Activated gamma-delta T cell (primary cell): Measurements from ENCODE around the gene NEDD4.
"Not testable (repeated sequence)": the region's sequence is repeated elsewhere in the genome, so short reads cannot be mapped to it uniquely, and the experiment has no call there.

Experiments
- DNase-seq: peaks from one replicate; lab custom pipeline; 2025; lab: John Stamatoyannopoulos, UW

NEDD4 gene

DNA sequence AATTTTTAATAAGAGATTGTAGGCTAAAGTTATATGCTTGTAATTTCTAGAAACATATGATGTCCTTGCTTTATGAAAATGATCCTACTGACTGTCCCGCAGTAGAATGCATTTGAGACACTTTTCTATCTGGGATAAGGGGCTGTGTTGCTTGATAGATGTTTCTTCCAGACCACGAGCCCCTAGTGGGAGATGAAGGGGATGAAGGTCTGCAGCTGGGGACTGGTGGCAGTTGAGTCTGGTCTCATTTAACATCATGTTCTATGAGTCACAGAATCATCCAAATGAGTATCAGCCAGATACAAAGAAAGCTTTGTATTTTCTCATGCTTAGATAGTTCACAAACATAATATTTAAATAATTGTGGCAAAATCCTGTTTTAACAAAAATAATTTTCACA, 166.2 kb downstream of the NEDD4 start:
- no peak for DNase-seq

DNA sequence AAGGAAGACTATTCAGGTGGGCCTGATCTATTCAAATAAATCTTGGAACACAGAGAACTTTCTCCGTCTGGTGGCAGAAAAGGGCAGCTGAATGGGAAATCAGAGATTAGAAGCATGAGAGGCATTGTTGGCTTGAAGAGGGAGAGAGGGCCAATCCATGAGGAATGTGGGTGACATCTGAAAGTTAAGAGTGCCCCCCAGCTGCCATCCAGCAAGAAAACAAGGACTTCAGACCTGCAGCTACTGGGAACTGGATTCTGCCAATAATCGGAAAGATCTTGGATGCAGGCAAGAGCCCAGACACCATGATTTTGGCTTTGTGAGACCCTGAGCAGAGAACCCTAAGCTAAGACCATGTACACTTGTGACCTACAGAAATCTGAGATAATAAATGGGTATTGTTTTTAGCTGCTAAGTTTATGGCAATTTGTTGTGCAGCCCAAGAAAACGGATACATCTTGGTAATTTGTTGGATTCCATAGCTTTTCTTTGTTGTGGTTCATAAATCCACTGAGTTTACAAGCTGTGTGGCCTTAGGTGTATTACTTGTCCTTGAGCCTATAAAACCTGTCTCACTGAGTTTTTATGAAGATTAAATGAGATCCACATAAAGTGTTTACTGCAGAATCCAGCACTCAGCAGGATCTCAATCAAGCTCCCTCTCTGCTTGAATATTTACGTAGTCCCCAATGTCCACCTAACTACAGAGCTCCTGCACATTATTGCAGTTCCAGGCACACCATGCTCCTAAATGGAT, 168.4 kb downstream of the NEDD4 start:
- no peak for DNase-seq

DNA sequence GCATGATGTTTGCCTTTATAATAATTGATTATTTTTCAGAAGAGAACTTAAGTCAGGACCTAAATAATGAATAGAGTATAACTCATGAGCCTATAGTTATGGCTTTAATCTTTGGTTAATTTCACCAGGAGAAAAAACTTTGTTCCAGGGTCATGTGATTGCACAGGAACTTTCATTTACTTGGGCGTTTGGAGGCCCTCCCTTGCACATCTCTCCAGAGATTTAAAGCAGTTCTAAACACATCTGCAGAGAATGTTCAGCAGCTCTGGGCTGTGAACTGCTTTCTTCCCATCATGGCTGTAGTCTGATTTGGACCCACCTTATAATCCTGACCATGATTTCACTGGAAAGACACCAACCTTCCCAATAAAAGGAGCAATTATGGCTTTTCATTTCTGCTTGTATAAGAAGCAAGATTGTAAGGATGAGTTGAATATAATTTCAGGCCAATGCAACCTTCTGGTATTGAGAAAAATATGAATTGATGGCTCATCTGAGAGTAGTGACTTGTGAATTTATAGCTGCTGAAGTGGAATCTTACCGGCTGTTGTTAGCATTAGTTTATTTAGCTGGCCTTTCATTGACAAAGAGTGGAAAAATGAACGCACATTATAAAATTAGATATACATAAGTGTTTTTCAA, 169.6 kb downstream of the NEDD4 start:
- DNase-seq: no peak

DNA sequence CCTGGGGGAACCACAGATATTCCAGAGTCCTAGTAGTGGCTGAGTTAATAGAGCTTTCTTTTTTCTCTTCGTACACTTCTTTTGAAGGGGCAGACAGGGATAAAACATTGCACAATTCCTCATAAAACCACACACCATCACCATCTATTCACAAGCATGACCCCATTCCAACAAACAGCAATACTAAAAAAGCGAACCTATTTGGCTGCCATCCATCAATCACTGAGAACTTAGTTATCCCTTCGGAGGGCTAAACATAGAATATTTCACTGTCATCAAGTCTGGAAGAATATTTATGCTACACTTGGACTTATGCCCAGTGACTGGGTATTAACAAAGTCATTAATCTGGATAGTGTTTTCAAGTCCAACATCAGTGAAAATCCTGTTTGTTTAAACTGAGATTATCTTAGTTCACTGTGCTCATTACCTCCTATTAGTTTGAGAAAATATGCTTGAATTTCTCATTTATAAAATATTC, 170.2 kb downstream of the NEDD4 start:
- DNase-seq: no peak

DNA sequence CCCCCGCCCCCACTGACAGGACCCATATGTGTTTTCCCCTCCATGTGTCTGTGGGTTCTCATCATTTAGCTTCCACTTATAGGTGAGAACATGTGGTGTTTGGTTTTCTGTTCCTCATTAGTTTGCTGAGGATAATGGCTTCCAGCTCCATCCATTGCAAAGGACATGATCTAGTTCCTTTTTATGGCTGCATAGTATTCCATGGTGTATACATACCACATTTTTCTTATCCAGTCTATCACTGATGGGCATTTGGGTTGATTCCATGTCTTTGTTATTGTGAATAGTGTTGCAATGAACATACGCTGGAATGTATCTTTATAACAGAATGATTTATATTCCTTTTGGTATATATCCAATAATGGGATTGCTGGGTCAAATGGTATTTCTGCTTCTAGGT, 171.7 kb downstream of the NEDD4 start:
- DNase-seq: not testable (repeated sequence)

DNA sequence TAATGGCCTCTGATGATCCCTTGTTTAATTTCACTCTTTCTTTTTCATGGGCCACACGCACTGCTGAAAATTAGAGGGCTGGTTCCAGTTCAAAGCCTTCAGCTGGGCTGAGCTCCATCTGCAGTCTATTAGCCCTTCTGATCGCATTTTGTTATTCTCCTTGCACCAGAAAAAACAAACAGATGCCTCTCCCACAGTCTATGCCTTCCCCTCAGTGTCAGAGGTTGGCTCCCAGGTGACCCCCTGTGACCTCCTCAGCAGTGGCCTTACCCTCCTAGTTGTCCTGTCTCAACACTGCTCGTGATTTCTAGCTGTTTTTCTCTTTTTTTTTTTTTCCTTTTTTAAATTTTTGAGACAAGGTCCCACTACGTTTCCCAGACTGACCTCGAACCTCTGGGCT, 173.4 kb downstream of the NEDD4 start:
- DNase-seq: no peak

DNA sequence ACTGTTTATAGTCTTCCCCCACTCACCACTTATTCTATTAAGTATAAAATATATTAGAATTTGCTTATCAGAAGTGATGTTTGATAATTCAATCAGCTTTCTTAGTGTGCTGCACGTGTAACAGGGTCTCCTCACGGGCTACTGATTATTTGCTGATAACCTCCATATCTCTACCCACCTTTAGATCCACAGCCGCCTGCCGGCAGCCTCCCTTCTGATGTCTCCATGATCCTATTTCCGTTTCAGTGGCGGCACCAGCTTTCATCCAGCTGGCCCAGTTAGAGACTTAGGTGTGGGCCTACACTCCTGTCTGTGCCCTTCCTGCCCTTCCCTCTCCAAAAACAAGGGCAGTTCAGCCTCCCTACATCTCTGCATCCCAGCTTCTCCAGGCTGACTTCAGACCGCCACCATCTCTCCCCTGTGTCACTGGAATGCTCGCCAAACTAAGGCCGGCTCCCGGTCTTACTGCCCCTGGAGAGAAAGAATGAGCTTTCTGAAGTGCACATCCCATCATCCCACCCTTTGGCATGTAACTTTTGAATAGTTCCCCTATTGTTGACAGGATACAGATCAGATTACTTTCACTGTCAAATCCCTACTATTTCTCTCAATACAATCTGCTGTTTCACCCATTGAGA, 173.9 kb downstream of the NEDD4 start:
- no peak for DNase-seq

DNA sequence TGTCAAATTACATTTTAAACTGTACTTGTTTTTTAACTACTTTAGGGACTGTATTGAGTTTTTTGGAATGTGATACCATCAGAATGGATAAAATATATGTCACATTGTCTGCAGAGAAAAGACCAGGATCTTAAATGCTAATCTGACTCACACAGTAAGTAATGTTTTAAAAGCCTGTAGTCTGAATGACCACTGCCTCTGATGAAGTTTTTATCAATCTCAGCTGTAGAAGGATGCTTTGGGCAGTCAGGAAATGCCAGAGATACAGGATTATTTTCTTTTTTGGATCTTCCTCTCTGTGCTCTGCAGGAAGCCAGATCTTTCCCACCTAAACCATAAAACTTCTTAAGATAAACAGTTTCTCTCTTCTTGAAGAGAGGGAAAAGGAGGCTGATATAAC, 177.4 kb downstream of the NEDD4 start:
- DNase-seq: no peak

DNA sequence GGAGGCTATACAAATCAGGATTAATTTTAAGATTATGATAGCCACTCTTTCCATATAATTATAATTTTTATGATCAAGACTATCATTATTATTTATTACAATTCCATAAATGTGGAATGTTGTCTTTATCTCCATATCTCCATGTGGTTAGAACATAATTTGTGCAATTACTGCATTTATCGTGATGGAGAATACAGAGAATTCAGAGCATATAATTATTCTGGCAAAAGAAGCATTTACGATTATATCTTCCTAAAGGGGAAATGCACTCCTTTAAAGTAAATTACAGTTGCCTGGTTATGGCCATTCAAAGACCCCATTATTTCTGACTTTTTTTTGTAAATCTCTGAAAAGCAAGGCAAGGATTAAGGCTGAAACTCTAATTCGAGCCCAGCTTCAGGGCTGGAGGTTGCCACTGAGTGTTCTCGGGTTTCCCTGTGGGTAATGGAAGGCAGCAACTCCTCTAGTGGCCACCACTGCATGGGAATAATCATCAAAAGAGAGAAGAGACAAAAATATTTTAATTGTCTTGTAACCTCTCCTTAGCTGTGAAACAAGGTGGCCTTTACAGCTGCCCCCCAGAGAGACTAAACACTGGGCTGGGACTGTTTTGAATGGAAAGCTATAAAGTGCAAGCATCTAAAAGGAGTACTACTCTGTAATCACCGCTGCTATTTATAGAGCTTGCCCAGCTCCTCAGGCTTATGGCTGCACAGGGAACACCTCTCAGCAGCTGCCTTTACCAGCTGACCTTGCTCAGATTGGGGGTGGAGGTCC, 190.6 kb downstream of the NEDD4 start:
- no peak for DNase-seq

DNA sequence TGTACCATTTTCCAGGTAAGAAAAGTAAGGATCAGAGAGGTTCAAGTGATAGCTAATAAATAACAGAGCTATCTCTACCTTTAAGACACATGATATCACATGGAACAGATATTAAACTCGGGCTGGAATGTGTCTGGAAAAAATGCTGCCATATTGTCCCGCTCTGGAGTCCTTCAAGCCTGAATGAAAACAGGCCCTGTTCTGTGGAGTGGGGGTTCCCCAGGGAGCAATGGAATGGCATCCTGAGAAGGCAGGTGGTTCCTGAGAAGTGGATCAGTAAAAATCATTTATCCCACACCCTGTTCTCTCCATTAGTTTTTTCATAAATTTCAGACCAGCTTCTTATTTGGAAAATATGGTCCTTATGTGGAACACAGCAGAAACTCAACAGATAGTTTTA, 193.2 kb downstream of the NEDD4 start:
- no peak for DNase-seq

DNA sequence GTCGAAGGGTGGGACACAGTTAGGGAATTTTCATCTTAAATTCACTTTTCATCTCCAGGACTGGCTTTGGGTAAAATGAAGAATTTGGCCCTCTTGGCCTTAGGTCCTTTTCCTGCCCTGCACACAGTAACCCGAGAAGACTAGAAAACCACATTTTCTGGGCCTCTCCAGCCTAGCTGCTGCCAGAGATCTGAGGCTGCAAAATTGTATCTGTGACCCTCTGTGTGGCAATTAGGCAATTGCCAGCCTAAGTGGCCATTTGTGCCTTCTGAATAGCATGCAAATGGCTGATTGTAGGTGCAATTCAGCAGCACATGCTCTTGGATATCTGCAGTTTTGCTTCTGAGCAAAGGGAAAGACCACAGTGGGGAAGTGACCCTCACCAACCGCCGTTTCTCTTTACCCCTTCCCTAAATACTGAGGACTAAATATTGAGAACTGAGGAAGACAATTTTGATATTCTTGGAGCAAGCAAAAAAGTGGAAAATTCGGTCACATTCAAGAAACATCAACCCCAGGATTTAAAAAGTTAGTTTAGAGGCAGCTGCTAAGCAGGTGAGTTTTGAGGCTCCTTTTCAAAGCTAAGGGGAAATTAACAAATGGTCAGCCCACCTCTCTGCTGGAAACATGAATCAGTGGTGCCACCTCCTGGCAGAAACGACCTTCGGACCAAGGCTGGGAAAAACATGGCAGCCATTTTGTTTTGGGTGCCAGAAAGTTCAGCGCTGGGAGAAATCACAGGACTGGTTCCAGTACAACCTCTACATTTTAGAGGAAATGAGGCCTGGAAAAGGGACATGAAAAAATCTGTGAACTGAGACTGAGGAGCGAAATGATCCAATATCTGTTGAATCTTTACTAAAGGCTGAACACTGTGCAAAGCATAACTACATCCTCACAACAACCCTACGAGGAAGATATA, 193.9 kb downstream of the NEDD4 start:
- no peak for DNase-seq

DNA sequence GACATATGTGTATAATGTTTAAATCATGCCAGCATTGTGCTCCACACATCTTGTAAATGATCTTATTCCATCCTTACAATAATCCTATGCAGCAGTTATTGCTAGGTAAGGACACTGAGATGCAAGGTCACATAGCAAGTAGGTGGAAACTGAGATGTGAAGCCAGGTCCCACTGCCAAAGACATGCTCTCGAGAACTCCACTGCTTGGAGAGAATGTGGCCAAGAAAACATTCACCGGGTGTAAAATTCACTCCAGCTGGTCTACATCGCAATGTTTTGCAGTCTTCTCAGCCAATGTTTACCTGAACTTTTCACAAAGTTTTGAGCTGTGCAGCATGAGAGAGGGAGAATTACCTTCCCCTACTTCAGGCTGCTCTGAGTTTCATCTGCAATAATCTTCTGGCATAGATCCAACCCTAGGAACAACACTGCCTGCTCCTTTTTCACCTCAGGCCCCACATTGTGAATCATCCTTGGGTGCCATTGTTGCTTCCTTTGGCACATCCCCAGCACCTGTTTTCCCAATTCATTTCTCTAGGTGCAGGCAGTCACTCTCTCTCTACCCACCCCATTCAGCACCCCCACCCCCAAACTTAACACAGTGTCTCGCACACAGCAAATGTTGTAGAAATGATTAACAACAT, 197.0 kb downstream of the NEDD4 start:
- DNase-seq: no peak

DNA sequence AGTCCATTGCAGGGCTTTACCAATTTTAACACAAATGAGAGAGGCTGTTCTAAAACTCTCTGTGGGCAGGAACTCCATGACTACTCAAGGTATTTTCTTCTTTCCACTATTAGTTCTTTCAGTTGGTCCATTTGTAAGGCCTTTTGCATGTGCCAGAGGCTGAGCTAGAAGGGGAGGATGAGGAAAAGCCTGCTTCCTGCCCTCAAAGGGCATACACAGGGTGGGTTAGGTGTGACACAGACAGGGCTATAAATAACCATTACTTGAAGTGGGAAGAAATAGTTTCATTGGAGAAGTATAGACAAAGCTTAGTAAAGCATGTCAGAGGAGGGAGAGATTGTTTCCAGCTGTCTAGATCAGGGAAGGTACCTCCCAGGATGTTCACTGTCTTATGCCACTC, 198.4 kb downstream of the NEDD4 start:
- DNase-seq: no peak

DNA sequence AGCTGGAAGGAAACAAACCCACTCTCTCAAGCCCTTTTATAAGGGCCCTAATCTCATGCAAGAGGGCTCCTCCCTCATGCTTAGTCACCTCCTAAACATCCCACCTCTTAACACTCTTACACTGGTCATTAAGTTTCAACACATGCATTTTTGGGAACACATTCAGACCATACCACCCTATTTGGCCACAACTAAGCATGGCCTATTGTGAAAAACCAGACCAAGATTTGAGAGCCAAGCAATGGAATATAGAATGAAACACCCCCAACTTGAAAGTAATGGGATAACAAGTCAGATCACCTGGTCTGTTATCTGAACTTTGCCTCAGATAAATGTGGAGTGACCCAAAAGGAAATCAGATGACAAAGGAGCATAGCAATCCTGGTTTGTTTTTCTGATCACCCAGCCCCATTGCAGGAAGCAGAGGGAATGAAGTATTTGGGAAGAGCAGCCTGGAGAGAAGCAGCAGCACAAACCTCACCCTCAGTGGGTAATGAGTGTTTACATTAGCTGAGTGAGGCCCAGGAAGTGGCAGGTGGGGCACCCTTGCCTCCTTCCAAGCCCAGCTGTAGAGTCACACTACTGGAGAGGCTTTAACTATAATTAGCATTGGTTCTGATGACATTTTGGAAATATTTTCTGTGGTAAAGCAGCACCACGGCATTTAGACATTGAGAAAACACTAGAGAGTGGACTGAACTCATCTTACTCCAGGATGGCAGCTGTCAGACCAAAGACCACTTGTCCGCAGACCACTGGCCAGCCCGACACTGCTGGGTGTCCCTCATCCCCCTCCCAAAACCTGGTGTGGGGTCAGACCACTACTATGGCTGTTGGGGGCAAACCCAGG, 201.6 kb downstream of the NEDD4 start:
- DNase-seq: no peak

DNA sequence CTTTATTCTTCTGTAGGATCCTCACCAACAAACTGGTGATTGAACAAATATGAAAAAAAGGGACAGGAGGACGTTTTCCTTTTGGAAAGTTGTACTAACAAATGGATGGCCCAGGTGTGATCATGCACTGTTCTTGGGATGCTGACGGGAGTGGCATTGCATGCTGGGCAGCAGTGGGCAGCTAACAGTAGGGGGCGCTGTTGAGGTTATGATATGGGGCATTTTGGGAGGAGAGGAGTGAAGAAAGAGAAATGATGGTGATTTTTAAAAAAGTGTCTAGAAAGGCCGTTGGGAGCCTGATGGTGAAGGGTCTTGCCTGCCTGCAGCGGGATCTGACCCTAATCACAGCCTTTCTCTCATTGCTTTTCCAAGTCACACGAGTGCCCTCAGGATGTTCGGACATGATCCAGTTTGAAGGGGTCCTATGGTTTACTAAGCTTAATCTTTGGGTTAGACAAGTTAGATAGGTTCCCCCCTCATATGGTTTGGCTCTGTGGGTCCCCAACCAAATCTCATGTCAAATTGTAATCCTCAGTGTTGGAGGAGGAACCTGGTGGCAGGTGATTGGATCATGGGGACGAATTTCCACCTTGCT, 204.2 kb downstream of the NEDD4 start:
- no peak for DNase-seq

DNA sequence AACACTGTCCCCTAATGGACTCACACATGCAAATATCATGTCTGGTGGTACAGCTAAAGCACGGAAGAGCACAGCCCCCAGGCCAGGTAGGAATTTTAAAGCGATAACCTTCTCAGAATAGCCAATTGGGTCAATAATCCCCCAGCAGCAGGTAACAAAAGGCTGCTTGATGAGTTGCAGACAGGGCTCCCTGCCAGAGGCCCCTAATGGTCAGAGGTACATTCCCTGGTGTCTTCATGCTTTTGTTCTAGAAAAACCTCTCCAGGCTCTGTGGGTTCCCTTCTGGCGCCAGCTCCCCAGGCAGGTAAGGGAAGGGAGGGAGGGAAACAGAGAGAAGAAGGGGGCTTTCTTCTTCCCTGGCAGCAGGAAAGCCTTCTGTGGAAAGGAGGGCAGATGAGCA, 207.1 kb downstream of the NEDD4 start:
- DNase-seq: no peak

DNA sequence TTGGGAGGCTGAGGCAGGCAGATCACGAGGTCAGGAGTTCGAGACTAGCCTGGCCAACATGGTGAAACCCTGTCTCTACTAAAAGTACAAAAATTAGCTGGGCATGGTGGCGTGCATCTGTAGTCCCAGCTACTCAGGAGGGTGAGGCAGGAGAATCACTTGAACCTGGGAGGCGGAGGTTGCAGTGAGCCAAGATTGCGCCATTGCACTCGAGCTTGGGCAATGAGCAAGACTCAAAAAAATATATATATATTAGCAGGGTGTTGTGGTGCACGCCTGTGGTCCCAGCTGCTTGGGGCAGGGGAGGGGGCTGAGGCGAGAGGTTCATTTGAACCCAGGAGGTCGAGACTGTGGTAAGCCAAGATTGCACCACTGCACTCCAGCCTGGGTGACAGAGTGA, 207.8 kb downstream of the NEDD4 start:
- not testable (repeated sequence) for DNase-seq

DNA sequence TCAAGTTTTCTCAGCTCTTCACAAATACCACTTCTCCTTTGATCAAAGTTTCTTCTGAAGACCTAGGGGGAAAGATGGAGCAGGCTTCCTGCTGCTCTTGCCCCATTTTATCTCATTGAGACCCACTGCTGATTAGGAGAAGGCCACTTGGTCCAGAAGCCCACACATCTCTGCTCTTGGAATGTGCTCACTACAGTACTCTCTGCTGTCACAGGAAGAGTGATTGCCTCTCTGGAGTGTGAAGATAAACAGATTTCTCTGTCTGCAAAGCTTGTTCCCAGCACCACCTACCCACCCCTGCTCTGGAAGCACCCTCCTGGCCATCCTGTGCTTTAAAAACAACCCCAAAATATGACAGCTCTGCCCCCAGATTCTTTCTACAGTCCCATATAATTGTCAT, 209.1 kb downstream of the NEDD4 start:
- no peak for DNase-seq

DNA sequence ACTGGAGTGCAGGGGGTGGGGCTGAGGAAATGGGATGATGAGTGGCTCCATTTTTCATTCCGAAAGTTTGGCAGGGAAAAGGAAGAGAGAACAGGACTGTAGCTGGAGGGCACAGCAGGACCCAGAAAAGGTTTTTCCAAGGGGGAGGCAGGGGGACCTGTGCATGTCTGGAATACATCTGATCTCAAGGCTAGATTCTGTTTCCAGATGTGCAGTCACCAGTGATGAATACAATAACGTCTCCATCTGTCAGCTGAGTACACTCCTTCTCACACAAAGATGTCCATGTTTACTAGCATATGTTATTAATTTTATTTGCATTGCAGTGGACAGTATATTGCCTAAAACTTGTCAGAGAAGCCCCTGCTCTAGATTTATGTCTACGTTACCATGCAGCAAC, 210.5 kb downstream of the NEDD4 start:
- DNase-seq: no peak
